ENCODE data around the gene ZIM2.

DNA sequence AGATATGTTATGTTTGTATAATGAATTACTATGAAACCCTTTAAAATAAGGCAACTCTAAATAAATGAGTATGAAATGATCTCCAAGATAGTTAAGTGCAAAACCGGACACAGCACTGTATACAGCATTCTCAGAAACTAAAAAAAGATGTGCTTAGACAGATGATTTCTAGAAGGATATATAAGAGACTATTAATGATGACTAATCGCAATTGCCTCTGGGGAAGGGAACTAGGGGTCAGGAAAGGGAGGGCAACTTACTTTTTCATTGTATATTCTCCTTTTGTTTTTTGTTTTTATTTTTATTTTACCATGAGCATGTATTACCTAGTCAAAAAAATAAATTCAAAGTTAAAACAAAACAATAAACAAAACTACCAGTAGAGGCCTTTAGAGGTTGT, 12.8 kb downstream of the ZIM2 start:
- TF ChIP-seq POLR2A (IDR thresholded peaks at IDR 0.05): no peak
- TF ChIP-seq, protein P1, sequence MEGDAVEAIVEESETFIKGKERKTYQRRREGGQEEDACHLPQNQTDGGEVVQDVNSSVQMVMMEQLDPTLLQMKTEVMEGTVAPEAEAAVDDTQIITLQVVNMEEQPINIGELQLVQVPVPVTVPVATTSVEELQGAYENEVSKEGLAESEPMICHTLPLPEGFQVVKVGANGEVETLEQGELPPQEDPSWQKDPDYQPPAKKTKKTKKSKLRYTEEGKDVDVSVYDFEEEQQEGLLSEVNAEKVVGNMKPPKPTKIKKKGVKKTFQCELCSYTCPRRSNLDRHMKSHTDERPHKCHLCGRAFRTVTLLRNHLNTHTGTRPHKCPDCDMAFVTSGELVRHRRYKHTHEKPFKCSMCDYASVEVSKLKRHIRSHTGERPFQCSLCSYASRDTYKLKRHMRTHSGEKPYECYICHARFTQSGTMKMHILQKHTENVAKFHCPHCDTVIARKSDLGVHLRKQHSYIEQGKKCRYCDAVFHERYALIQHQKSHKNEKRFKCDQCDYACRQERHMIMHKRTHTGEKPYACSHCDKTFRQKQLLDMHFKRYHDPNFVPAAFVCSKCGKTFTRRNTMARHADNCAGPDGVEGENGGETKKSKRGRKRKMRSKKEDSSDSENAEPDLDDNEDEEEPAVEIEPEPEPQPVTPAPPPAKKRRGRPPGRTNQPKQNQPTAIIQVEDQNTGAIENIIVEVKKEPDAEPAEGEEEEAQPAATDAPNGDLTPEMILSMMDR (IDR thresholded peaks at IDR 0.05): no peak

Measured in esophagus squamous epithelium (tissue), 4 donors.